Gastroesophageal sphincter (tissue), 4 donors: ENCODE data around the gene EFNA4. TPM values are rescaled to one million over a fixed set of nuclear protein-coding genes. Genes with fewer than 3 reads are reported as not detected.

ENCODE experiments used
- ATAC-seq: fragments of 150-250 bp; one replicate; pipeline ENCODE4 v1.9.1; 2016; ENCODE audit warnings: mild to moderate bottlenecking, moderate library complexity
- H3K27ac ChIP-seq, 4 donors: fragments of 200-600 bp; sonication (generic) in 3 of 4; 1 replicate in 3 of 4; 2 replicates in 1 of 4; pipeline ENCODE4 v1.5.1; 2016 to 2019
- H3K27me3 ChIP-seq: fragments of 200-600 bp; sonication (generic); one replicate; pipeline ENCODE4 v1.5.1; 2019
- H3K36me3 ChIP-seq, 2 donors: fragments of 200-600 bp; sonication (generic); one replicate each; pipeline ENCODE4 v1.5.1; 2019; ENCODE audit warnings: control low read depth in 1 of 2
- H3K4me1 ChIP-seq, 3 donors: fragments of 200-600 bp; sonication (generic); 1 replicate in 2 of 3; 2 replicates in 1 of 3; pipeline ENCODE4 v1.5.1; 2016 to 2019; ENCODE audit warnings: control low read depth in 2 of 3
- H3K4me3 ChIP-seq, 2 donors: fragments of 200-600 bp; sonication (generic); one replicate each; pipeline ENCODE4 v1.5.1; 2019; ENCODE audit warnings: mild to moderate bottlenecking in 1 of 2, moderate library complexity in 1 of 2
- H3K9me3 ChIP-seq, 3 donors: fragments of 200-600 bp; sonication (generic); one replicate each; pipeline ENCODE4 v1.5.1; 2017 to 2019; ENCODE audit warnings: control low read depth in 2 of 3
- EP300 ChIP-seq: sonication (generic); formaldehyde crosslinking; IDR thresholded peaks from one replicate; pipeline ENCODE4 v1.6.1; 2017; ENCODE audit warnings: antibody characterized with exemption, mild to moderate bottlenecking
- POLR2A ChIP-seq, 2 donors: fragments of 450-650 bp; IDR thresholded peaks; one replicate each; pipeline ENCODE4 v1.6.1; 2017; ENCODE audit warnings: antibody characterized with exemption in 2 of 2, mild to moderate bottlenecking in 2 of 2, moderate library complexity in 1 of 2
- POLR2AphosphoS5 ChIP-seq: sonication (generic); formaldehyde crosslinking; IDR thresholded peaks from one replicate; pipeline ENCODE4 v1.6.1; 2017; ENCODE audit warnings: antibody characterized with exemption
- WGBS, 2 donors: methylation state at CpG; one replicate each; pipeline ENCODE4 v1.1.5; 2018; ENCODE audit warnings: low coverage in 1 of 2; 5-methylcytosine and 5-hydroxymethylcytosine counted together
- total RNA-seq, 4 donors: library from RNA; depleted of rRNA; stranded (reverse); fragments of >200 nt; gene quantifications; one replicate each; pipeline ENCODE4 v1.1.0, GENCODE V29; 2016
- TF ChIP-seq, protein P1 (sequence below), 4 experiments: fragments of 200-600 bp in 2 of 4; fragments of 450-650 bp in 2 of 4; sonication (generic) in 1 of 4; IDR thresholded peaks; one replicate each; pipeline ENCODE4 v1.5.1; 2017 to 2019; ENCODE audit warnings: antibody characterized with exemption in 4 of 4, mild to moderate bottlenecking in 2 of 4, moderate library complexity in 2 of 4

Gene EFNA4
- total RNA-seq, 4 donors from 2014 or later: 0.81 to 5.8 (median 2.3) TPM

DNA sequence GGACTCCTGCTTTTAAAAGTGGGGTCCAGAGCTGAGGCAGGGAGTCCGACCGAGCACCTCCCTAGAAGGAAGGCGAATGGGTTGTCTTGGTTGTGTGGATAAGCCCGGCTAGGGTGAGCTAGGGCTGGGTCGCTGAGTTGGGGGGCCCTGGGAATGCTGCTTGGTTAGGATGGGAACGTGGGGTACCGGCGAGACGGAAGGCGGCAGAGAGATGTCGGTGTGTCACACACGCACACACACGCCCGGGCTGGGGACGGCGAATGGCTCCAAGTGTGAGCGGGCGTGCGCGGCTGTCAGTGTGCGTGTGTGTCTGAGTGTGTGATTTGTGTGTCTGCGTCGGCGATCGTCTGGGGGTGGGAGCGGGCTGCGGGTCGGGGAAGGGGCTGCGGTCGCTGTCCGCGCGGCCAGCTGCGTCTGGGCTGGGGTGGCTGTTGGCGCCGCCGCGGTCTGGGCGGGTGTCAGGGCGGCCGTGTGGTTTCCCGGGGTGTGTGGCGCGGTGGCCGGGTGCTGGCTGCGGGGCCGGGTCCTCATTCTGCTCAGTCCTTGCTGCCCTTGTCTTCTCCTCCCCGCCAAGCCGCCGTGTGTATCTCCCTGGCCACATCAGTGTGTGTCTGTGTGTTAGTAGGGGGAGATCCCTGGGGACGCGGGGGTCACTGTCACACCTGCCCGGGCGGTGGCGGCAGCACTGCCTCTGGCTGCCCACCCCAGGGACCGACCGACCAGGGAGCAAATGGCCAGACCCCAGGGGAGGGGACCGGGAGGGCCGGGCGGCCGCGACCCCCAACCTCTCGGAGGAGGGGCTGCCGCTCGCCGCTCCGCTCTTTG, 16.2 kb downstream of the EFNA4 start:
- Histone ChIP-seq H3K27ac (no peak overlapping the region), H3K27me3 (peaks cover 60% of the 10 kb centered on the region), H3K4me3 (peak overlapping the region in 1 of 2 donors; percentile 52), H3K4me1 (peaks cover 11 to 61% (median 48%) of the 10 kb centered on the region in 3 donors), H3K36me3 (no peaks in the 10 kb centered on the region), H3K9me3 (no peaks in the 10 kb centered on the region)
- TF ChIP-seq, protein P1, sequence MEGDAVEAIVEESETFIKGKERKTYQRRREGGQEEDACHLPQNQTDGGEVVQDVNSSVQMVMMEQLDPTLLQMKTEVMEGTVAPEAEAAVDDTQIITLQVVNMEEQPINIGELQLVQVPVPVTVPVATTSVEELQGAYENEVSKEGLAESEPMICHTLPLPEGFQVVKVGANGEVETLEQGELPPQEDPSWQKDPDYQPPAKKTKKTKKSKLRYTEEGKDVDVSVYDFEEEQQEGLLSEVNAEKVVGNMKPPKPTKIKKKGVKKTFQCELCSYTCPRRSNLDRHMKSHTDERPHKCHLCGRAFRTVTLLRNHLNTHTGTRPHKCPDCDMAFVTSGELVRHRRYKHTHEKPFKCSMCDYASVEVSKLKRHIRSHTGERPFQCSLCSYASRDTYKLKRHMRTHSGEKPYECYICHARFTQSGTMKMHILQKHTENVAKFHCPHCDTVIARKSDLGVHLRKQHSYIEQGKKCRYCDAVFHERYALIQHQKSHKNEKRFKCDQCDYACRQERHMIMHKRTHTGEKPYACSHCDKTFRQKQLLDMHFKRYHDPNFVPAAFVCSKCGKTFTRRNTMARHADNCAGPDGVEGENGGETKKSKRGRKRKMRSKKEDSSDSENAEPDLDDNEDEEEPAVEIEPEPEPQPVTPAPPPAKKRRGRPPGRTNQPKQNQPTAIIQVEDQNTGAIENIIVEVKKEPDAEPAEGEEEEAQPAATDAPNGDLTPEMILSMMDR (IDR thresholded peaks at IDR 0.05): no peak
- TF ChIP-seq POLR2A (IDR thresholded peaks at IDR 0.05) (no peak), POLR2AphosphoS5 (no peak), EP300 (no peak)
- 0% methylated on average over 1 of the region's 67 CpGs; no CpG with 5 or more reads in 1 of the 2 donors for WGBS, 2 donors
- ATAC-seq: no peak

DNA sequence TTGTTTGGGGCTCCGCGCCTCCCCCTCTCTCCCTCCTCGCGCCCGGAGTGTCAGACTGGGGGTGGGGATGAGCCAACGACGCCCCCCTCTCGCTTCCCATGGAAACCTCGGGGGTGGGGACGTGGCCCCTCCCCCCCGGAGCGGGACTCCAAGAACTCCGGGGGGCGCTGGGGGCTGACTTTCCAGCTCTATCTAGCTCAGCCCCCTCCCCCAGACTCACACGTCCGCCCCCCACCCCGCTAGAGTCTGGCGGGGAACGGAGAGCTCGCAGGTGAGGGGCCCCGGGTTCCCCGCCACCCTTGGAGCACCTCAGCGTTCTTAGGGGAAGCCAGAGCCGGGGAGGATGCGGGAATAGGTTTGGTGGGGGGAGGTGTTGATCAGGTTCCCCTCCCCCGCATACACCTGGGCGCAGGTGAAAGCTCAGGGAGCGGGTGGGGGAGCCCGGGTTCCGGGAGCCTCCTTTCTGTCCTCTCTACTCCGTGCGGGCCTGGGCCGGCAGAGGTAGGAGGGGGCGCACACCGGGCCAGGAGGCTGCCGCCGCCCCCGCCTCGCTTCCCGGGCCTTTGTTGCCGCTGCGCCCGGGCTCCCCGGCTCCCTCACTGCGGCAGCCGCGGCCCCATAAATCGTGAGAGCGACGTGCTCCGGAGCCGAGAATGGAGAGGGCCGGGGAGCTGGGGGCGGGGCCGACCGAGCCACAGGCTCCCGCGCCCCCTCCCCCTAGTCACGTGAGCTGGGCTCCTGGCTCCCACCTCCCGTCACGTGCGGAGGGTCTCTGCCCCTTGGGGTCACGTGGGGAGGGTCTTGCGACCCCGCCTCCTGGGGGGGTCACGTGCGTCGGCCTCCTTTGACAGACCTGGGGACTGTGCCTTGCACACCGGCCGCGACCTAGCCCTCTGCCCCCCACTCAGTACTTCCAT, 17.0 kb downstream of the EFNA4 start:
- Histone ChIP-seq H3K9me3 (no peaks in the 10 kb centered on the region), H3K36me3 (no peaks in the 10 kb centered on the region), H3K27me3 (peaks cover 60% of the 10 kb centered on the region), H3K27ac (no peak overlapping the region), H3K4me1 (peaks cover 11 to 65% (median 50%) of the 10 kb centered on the region in 3 donors), H3K4me3 (peak overlapping the region in 1 of 2 donors; percentile 52)
- TF ChIP-seq, protein P1 (IDR thresholded peaks at IDR 0.05): no peak
- no peak for TF ChIP-seq POLR2A (IDR thresholded peaks at IDR 0.05)
- TF ChIP-seq POLR2AphosphoS5: no peak
- no peak for TF ChIP-seq EP300
- no CpG with 5 or more reads among the region's 71 CpGs for WGBS, 2 donors
- ATAC-seq: no peak

DNA sequence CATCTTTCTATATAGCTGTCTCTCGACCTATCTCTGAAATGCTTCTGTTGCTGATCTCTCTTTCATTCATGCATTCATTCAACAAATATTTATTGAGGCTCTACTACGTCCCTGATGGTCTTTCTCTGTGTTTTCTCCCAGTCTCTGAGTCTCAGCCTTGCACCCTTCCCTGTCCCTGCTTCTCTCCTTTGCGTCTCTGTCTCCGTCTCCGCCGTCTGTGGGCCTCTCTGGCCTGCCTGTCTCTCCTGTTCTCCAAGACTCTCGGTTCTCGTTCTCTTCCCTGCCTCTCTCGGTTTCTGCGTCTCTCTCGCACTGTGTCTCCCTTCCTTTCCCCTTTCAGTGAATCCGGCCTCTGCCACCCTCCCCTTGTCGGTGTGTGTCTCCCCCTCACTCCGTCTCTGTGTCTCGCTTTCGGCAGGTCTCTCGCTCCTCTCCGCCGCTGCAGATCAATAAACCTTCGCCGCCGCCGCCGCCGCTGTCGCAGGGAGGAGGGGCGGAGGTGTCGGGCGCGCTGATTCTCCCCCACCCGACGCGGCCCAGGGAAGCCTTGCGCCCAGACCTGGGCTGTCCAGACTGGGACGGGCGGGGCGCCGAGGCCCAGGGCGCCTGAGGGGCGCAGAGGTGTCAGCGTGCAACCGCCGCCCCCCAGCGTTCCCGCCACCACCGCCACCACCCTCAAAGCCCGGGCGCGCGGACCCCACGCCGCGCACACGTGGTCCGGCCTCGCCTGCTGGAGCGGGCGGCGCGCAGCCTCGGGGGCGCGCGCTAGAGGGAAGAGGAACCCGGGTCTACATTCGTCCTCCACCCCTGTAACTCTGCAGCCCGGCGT, 18.1 kb downstream of the EFNA4 start:
- H3K9me3 ChIP-seq: no peaks in the 10 kb centered on the region
- no peaks in the 10 kb centered on the region for H3K36me3 ChIP-seq
- no peak overlapping the region for H3K27ac ChIP-seq
- H3K4me1 ChIP-seq: peaks cover 11 to 76% (median 60%) of the 10 kb centered on the region in 3 donors
- H3K4me3 ChIP-seq: peak overlapping the region in 1 of 2 donors; percentile 34
- H3K27me3 ChIP-seq: peaks cover 60% of the 10 kb centered on the region
- WGBS, 2 donors: 11 to 22% methylated on average over 8 to 19 of the region's 68 CpGs
- no peak for ATAC-seq
- TF ChIP-seq POLR2A (IDR thresholded peaks at IDR 0.05) (no peak), POLR2AphosphoS5 (no peak), EP300 (no peak)
- TF ChIP-seq, protein P1 (IDR thresholded peaks at IDR 0.05): no peak

DNA sequence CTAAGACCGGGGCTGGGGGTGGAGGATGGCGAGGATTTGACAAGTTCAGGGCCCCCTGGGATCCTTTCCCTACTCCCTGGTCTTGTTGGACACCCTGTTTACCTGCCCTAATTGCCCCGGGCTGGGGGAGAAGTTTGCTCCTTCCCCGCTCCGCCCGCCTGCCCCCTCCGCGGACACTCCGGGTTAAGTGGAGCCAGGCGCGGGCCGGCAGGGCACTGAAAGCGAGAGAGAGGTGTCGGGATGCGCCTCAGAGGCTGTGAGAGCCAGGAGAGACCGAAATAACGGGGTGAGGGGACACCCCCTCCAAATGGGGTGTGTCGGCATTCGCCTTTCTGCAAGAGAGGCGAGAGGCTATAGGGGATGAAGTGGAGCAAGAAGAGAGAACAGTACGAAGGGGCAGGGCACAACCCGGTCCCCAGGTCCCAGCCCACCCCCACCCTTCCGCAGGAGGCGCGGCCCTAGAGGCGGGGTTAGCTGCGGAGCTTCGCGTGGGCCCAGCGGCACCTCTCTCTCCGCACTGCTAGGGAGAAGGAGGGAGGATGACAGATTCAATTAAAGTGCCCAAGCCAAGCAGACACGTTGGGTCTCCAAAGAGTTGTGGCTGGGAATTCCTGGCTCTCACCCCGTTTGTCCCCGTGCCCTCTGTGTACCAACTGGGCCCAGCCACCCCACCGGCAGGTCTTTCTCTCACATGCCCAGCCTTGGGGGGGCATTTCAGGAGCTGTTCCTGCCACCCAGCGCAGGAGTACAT, 18.9 kb downstream of the EFNA4 start:
- Histone ChIP-seq H3K27ac (no peak overlapping the region), H3K9me3 (no peaks in the 10 kb centered on the region), H3K36me3 (no peaks in the 10 kb centered on the region), H3K4me3 (peak overlapping the region in 1 of 2 donors; percentile 34), H3K27me3 (peaks cover 60% of the 10 kb centered on the region), H3K4me1 (peaks cover 11 to 81% (median 60%) of the 10 kb centered on the region in 3 donors)
- TF ChIP-seq, protein P1 (IDR thresholded peaks at IDR 0.05): no peak
- TF ChIP-seq POLR2AphosphoS5: no peak
- no peak for TF ChIP-seq EP300
- no peak for TF ChIP-seq POLR2A (IDR thresholded peaks at IDR 0.05)
- WGBS, 2 donors: 5 to 10% methylated on average over 4 to 8 of the region's 36 CpGs
- ATAC-seq: no peak
